ENCODE data around the gene GRN.

GRN gene

GRCh38 chr17:44376779-44377178, 31.7 kb downstream of the GRN start:
- H3K4me3 ChIP-seq (ENCODE audit: control insufficient read depth, low read depth, low read length): no peak overlapping the region
- no peak for TF ChIP-seq CTCF (conservative IDR thresholded peaks at IDR 0.05; ENCODE audit: control insufficient read depth, insufficient read depth, low read depth, low read length)
- no peak for DNase-seq (ENCODE audit: low read depth)

DNA sequence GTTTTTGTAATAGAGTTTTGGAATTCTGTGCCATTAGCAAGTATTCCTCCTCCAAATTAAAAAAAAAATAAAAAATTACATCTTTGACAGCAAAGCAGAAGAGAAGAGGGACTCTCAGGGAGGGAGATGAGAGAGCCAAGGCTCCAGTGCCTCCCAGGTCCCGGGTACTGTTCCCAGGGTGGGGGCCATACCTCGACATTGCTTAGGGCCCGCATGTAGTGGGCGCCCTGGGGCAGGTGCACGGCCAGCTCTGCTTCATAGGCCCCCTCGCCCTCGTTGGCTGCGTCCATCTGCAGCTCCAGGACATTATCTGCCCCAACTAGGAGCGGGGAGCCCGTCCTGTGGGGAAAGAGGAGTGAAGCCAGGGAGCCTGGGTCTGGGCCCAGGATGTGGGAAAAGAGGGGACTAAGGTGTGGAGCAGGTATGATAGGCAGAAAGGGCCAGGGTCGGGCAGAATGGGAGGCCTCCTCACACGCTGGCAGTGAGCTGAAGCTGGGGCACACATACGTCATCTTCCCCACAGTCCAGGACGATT, 33.1 kb downstream of the GRN start:
- no peak overlapping the region for H3K4me3 ChIP-seq (ENCODE audit: control insufficient read depth, low read depth, low read length)
- no peak for TF ChIP-seq CTCF (conservative IDR thresholded peaks at IDR 0.05; ENCODE audit: control insufficient read depth, insufficient read depth, low read depth, low read length)
- no peak for DNase-seq (ENCODE audit: low read depth)

DNA sequence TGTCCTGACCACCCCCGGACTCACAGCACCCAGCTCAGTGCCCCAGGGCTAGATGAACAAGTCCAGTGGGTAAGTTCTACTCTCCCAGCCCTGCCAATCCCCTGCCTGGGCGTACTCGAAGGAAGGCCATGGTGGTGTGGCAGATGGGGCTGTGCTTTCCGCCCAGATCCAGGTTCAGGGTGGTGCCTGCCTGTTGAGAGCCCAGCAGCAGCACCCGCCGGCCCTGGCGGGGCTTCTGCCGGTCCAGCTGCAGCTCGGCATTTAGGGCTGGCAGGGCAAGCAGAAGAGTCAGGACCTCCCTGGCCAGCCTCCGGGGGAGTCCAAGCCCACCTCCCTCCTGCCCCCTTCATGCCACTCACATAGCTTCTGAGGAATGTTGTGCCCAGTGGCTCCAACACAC, 34.8 kb downstream of the GRN start:
- no peak for DNase-seq (ENCODE audit: low read depth)
- no peak overlapping the region for H3K4me3 ChIP-seq (ENCODE audit: control insufficient read depth, low read depth, low read length)
- TF ChIP-seq CTCF (conservative IDR thresholded peaks at IDR 0.05; ENCODE audit: control insufficient read depth, insufficient read depth, low read depth, low read length): no peak

- no peak for TF ChIP-seq CTCF (conservative IDR thresholded peaks at IDR 0.05; ENCODE audit: control insufficient read depth, insufficient read depth, low read depth, low read length)
- no peak overlapping the region for H3K4me3 ChIP-seq (ENCODE audit: control insufficient read depth, low read depth, low read length)
- no peak for DNase-seq (ENCODE audit: low read depth)
Observed at GRCh38 chr17:44380767-44381166, 35.7 kb downstream of the GRN start.

GRCh38 chr17:44381810-44382305, 36.8 kb downstream of the GRN start:
- DNase-seq (ENCODE audit: low read depth): no peak
- TF ChIP-seq CTCF (conservative IDR thresholded peaks at IDR 0.05; ENCODE audit: control insufficient read depth, insufficient read depth, low read depth, low read length): no peak
- H3K4me3 ChIP-seq (ENCODE audit: control insufficient read depth, low read depth, low read length): no peak overlapping the region

DNA sequence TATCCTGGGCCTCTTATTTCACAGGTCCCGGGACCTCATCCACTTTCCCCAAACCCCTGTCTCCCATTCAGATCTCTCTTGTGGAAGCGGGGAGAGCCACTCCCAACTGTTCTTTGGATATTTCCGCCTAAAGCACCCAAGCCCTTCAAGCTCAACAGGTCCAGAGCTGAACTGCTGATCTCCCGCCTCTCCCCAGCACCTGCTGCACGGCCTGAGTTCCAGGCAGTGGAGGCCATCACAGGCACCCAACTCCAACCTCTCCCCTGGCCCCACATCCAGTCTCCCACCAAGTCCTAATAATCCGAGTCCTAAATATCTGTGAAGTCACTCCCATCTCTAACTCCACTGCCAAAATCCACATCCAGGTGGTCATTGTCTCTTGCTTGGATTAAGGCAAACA, 37.8 kb downstream of the GRN start:
- no peak overlapping the region for H3K4me3 ChIP-seq (ENCODE audit: control insufficient read depth, low read depth, low read length)
- no peak for TF ChIP-seq CTCF (conservative IDR thresholded peaks at IDR 0.05; ENCODE audit: control insufficient read depth, insufficient read depth, low read depth, low read length)
- DNase-seq (ENCODE audit: low read depth): no peak

DNA sequence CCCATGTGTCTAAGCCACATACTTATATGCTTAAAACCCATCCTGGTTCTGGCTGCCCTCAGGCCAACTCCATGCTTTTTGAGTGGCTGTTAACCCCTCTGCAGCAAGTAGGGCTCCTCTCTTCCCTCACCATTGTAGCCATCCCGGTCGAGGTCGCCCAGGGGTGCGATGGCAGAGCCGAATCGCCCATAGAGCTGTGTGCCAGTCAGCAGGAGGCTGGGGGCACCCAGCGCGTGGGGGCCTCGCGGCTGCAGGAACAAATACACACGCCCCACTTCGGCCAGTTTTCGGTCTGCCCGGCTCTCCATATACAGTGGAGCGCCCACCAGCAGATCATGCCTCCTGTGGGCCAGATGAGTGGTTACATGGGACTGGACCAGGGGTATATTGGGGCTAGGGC, 38.3 kb downstream of the GRN start:
- H3K4me3 ChIP-seq (ENCODE audit: control insufficient read depth, low read depth, low read length): no peak overlapping the region
- TF ChIP-seq CTCF (conservative IDR thresholded peaks at IDR 0.05; ENCODE audit: control insufficient read depth, insufficient read depth, low read depth, low read length): no peak
- no peak for DNase-seq (ENCODE audit: low read depth)
